Measurements from ENCODE around the gene OR10D3.

DNA sequence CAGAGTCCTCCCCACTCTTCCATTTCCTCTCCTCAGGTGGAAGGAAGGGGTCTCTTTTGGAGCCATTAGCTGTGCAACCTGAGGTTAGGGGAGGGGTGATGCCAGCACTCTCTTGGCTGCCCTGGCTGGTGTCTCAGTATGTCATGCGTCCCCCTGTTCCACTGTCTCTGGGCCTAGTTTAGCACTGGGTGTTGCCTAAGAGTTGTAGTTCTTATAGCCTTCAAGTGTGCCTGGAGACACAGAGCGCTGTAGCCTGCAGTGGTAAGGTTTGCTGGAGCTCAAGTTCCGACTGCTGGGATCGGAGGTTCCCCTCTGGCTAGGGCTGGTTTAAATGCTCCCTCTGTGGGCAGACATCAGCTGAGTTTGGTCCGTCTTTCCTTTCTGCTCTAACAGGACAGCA is 20.9 kb downstream of the OR10D3 start:
- TF ChIP-seq, protein P1, sequence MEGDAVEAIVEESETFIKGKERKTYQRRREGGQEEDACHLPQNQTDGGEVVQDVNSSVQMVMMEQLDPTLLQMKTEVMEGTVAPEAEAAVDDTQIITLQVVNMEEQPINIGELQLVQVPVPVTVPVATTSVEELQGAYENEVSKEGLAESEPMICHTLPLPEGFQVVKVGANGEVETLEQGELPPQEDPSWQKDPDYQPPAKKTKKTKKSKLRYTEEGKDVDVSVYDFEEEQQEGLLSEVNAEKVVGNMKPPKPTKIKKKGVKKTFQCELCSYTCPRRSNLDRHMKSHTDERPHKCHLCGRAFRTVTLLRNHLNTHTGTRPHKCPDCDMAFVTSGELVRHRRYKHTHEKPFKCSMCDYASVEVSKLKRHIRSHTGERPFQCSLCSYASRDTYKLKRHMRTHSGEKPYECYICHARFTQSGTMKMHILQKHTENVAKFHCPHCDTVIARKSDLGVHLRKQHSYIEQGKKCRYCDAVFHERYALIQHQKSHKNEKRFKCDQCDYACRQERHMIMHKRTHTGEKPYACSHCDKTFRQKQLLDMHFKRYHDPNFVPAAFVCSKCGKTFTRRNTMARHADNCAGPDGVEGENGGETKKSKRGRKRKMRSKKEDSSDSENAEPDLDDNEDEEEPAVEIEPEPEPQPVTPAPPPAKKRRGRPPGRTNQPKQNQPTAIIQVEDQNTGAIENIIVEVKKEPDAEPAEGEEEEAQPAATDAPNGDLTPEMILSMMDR (IDR thresholded peaks at IDR 0.05; ENCODE audit: low read length), result no peak
- no peak for TF ChIP-seq EZH2 (optimal IDR thresholded peaks at IDR 0.05; ENCODE audit: low read depth, low read length)
- no peak for TF ChIP-seq EZH2phosphoT487 (IDR thresholded peaks at IDR 0.05; ENCODE audit: low read length)
